Adipose tissue (tissue), 3 donors: ENCODE measurements around the gene CDK15. TPM values are rescaled to one million over a fixed set of nuclear protein-coding genes. Genes with fewer than 3 reads are reported as not detected.
"Not testable (repeated sequence)": the region's sequence is repeated elsewhere in the genome, so short reads cannot be mapped to it uniquely, and the experiment has no call there.

ENCODE experiments used
- H3K27ac ChIP-seq: one replicate; pipeline ENCODE4 v1.5.1; 2013; ENCODE audit warnings: low read depth, low read length
- WGBS, 3 donors: extraction: QIAGEN DNeasy Blood & Tissue Kit; methylation state at CpG; one replicate each; pipeline ENCODE4 v1.1.7; 2013; 5-methylcytosine and 5-hydroxymethylcytosine counted together
- polyA plus RNA-seq, 3 donors: library from polyadenylated mRNA; stranded (reverse); fragments of 200-250 nt; gene quantifications; one replicate each; pipeline ENCODE4 v1.2.3, GENCODE V29; 2013
- donor health status: healthy with polysubstance abuse.
- donor health status: Bipolar disorder and iron deficiency.
- donor health status: healthy.

The CDK15 gene
- polyA plus RNA-seq, 3 donors: 0.30 to 4.9 (median 0.58) TPM

DNA sequence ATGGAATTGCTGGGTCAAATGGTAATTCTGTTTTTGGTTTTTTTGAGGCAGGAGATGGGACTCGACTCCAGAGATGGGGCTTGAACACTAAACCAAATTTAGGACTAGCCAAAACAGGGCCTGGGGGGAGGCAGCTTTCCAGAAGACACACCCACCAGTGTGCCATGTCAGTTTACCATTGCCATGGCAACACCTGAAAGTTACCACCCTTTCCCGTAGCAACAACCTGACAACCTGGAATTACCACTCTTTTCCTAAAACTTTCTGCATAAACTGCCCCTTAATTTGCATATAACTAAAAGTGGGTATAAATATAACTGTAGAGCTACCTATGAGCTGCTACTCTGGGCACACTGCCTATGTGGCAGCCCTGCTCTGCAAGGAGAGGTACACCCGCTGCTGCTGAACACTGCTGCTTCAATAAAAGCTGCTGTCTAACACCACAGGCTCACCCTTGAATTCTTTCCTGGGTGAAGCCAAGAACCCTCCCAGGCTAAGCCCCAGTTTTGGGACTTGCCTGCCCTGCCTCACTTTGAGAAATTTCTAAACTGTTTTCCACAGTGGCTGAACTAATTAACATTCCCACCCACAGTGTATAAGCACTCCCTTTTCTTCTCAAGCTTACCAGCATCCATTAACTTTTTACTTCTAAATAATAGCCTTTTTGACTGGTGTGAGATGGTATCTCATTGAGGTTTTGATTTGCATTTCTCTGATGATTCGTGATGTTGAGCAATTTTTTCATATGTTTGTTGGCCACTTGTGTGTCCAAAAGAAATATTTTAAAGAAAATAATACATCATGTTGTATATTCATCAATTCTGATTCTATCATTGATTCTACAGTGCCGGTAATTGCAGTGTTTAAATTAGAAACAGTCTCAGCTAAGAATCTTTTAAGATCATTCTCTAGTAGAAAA, 10.6 kb downstream of the CDK15 start:
- whole genome bisulfite sequencing, 3 donors: 86 to 89% (median 89%) methylated on average over 5 of the region's 5 CpGs
- no peak overlapping the region for H3K27ac ChIP-seq

DNA sequence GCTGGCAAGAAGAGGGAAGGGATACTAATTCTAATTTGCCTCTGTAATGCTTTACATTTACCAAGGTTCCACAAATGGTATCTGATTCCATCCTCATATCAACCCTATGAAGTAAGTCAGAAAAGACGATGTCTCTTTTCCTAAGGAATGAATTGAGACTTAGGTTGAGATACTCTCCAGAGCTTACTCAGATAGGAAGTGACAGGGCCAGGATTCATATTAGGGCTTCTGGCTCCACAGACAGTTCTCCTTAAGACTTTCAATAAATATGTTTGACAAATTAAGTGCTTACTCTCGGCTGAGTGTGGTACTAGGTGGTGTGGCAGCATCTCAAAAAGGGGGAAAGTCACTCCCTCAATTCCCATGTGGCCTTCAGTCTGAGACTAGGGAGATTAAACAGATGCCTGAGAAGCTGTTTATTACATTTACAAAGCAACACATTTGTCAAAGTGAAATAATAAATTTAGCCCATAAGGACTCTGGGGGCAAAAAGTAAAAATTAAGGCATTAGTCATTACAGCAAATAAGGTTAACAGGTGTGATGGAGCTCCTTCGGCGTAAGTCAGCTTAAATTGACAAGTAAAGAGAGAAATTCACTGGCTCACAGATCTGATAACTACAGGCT, 14.2 kb downstream of the CDK15 start:
- WGBS, 3 donors: 72 to 81% (median 75%) methylated on average over 4 of the region's 4 CpGs
- no peak overlapping the region for H3K27ac ChIP-seq

DNA sequence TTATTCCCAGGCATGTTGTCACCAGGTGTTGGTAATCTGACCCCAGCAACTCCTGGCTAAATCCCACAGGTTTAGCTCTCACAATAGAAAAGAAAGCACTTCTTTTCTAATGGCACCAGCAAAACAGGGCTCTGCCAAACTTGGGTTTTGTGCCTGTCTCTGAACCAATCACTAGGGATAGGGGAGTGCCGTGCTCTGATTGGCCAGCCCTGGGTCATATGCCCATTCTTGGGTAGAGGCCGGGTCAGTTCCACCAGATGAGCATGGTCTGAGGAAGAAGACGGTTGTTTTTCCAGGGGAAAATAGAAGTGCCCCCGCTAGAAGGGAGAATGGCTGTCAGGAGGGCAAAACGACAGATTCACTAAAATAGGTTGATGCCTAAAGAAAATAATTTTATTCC, 14.7 kb downstream of the CDK15 start:
- 89 to 91% (median 90%) methylated on average over 5 of the region's 5 CpGs for WGBS, 3 donors
- H3K27ac ChIP-seq: no peak overlapping the region

DNA sequence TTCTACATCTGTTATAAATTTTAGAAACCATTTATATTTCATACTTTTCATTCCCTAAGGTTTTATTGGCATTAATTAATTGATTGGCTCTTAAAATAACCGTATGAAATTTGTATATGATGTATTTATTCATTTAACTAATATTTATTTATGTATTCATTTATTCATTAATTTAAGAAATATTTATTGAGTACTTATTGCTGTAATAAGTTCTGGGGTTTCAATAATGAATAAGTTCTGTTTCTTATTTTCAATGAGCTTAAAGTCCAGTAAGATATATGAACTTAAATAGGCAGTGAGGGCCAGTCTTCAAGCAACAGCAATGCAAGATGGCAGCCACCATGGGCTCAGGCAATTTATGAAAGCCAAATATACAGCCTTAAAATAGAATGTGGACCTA, 17.9 kb downstream of the CDK15 start:
- no peak overlapping the region for H3K27ac ChIP-seq
- 74 to 89% (median 80%) methylated on average over 1 of the region's 1 CpG for WGBS, 3 donors

DNA sequence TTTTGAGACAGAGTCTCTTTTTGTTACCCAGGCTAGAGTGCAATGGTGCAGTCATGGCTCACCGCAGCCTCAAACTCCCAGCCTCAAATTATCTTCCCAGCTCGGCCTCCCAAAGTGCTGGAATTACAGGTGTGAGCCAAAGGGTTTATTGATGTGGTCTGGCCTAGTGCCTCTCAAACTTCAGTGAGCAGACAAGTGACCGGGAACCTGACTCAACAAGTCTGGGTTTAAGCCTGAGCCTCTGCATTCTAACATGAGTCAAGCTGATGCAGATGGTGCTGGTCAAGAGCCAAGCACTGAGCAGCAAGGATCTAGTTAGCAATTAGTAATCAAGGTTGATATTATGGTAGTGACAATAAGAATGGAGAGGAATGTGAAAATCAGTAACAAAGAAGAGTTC, 21.3 kb downstream of the CDK15 start:
- no peak overlapping the region for H3K27ac ChIP-seq
- 92 to 98% (median 93%) methylated on average over 3 of the region's 3 CpGs for WGBS, 3 donors

DNA sequence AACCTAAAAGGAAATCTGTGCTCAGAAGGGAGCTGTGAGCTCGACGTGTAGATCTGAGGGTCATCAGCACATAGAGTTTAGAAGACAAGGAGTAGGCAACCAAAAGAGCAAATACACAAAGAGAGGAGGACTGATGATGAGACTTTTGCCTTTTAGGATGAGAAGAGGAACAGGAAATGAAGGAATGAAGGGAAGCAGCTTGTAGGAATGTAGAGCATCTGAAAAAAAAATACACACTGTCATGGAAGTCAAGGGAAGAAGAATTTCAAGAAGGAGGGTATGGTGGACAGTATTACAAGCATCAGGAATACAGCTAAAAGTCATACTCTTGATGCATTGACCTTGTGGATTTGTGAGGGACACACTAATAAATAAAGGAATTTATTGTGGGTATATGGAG, 21.9 kb downstream of the CDK15 start:
- WGBS, 3 donors: 75 to 88% (median 86%) methylated on average over 2 of the region's 2 CpGs
- no peak overlapping the region for H3K27ac ChIP-seq

DNA sequence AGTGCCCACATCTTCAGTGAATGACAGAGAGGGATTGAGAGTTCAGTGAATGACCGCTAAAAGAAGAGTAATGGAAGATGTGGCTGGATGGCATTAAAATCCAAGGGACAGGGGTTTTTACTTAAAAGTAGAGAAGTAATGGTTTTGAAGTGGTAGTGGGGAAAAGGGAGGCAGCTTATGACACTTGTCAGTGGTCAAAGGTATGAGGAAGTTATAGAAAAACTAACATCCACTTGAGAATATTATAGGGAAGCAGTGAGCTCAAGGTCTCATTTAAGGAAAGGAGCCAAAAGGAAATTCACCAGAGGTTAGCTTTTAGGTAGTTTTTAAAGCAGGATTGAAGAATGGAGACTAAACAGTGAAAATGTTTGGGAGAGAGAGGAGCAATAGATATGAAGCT, 24.3 kb downstream of the CDK15 start:
- no peak overlapping the region for H3K27ac ChIP-seq
- WGBS, 3 donors: 95 to 100% (median 97%) methylated on average over 1 of the region's 1 CpG

DNA sequence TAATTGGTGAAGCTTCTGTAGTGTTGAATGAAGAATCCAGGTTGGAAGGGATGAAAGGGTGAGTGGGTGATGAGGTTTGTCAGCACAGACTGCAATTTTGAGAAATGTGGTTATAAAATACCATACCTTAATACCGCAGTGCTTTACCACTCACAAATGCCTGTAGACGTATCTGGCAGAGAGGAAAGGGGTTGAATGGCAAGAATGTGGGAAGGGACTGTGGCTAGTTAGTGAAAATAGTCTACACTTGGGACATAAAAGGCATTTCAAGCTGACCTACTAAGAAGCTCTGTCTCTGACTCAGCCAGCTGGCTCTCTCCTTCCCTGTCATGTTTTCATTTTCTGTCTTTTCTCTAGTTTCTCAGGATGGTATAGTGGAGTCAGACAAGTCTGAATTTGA, 25.1 kb downstream of the CDK15 start:
- 83 to 90% (median 88%) methylated on average over 2 of the region's 2 CpGs for WGBS, 3 donors
- no peak overlapping the region for H3K27ac ChIP-seq

DNA sequence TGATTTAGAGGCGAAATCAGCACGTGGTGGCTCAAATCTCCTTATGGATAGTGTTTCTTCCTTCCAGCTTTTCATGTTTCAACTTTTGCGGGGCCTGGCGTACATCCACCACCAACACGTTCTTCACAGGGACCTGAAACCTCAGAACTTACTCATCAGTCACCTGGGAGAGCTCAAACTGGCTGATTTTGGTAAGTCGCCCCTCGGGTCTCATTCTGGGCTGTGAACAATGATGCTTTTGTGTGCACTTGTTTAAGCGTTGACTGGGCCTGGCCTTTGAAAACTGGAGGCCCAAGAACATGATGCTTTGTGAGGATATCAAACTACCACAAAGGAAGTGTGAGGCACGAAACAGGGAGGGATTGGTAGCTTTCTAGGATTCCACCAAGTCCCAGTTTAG, 27.4 kb downstream of the CDK15 start:
- WGBS, 3 donors: 79 to 87% (median 85%) methylated on average over 9 of the region's 9 CpGs
- no peak overlapping the region for H3K27ac ChIP-seq

DNA sequence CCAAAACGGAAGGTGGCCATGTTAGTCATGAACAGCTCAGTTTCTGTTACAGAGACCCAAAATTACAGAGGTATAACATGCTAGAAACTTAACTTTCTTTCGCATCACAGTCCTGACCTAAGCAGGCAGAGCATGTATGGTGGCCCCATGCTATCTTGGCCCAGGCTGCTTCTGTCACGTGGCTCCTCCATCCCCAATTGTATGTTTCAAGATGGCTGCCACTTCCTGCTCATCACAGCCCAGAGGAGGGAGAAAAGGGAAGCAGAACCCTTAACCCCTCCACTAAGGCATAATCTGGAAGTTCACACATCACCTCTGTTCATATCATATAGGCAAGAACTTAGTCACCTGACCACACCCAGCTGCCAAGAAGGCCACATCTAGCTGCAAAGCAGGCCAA, 28.7 kb downstream of the CDK15 start:
- no peak overlapping the region for H3K27ac ChIP-seq
- WGBS, 3 donors: 93 to 96% (median 95%) methylated on average over 3 of the region's 3 CpGs

DNA sequence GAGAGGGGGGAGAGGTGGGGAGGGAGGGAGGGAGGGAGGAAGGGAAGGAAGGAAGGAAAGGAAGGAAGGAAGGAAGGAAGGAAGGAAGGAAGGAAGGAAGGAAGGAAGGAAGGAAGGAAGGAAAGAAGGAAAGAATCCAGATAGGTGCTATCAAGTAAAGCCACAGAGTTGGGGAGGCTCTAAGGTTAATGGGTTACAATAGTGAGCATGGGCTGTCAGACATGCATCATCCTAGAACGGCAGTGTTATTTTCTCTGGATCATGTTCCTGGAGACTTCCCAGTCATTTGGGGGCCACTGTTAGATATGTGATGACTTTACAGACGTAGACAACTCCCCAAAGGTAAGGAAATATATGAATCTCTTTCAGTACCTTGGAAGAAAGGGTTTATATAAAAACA, 31.1 kb downstream of the CDK15 start:
- H3K27ac ChIP-seq: no peak overlapping the region
- WGBS, 3 donors: 42 to 66% (median 63%) methylated on average over 2 of the region's 2 CpGs

DNA sequence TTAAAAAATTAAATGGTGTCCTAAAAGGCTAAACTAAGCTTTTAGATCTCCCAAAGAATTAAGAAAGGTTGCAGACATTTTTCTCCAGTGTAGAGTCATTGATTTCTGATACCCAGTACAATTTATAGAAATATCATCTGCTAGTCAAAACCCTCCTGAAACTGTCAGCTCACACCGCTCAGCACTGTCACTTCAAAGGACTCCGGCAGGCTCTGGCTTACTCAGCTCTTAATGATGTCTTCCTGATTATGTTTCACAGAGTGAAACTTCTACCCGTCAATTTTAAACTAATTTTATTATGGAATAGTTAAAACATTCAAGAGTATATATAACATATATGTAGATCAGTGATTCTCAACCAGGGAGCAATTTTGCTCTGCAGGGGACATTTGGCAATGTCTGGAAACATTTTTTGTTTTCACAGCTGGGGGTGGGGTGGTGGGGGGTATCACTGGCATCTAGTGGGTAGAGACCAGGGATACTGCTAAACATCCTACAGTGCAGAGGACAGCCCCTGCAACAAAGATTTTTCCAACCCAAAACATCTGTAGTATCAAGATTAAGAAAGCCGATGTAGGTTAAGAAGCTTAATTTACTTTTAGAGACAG, 31.6 kb downstream of the CDK15 start:
- WGBS, 3 donors: 63 to 81% (median 79%) methylated on average over 4 of the region's 4 CpGs

DNA sequence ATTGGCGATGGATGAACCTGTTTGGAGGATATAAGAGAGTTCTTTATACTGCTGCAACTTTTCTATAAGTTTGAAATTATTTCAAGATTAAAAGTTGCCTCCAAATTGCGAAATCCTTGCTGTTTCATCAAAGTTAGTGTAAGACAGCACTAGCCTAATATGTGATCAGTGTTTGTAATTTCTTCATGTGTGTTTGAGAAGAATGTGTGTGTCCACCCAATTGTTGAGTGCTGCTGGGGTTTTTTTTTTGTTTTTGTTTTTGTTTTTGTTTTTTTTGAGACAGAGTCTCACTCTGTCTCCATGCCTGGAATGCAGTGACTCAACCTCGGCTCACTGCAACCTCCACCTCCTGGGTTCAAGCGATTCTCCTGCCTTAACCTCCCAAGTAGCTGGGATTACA, 33.4 kb downstream of the CDK15 start:
- 92 to 100% (median 97%) methylated on average over 4 of the region's 4 CpGs for WGBS, 3 donors
- no peak overlapping the region for H3K27ac ChIP-seq

More for the DNA sequence above, 31.6 kb downstream of the CDK15 start:
- H3K27ac ChIP-seq: no peak overlapping the region

DNA sequence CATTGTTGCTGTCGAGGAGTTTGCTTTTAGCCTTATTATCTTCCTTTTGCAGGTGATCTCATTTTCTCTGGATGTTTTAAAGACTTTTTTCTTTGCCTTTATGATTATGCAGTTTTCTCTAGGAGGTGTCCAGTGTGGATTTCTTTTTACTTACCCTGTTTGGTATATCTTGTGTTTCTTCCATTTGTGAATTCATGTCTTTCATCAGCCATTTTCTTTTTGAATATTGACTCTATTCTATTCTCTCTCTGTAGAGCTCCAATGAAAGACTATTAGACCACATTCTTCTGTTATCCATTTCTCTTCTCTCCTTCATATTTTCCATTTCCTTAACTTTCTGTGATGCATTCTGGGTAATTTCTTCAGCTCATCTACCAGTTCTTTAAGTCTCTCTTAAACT, 34.4 kb downstream of the CDK15 start:
- WGBS, 3 donors: 83 to 100% (median 98%) methylated on average over 1 of the region's 1 CpG
- H3K27ac ChIP-seq: no peak overlapping the region

DNA sequence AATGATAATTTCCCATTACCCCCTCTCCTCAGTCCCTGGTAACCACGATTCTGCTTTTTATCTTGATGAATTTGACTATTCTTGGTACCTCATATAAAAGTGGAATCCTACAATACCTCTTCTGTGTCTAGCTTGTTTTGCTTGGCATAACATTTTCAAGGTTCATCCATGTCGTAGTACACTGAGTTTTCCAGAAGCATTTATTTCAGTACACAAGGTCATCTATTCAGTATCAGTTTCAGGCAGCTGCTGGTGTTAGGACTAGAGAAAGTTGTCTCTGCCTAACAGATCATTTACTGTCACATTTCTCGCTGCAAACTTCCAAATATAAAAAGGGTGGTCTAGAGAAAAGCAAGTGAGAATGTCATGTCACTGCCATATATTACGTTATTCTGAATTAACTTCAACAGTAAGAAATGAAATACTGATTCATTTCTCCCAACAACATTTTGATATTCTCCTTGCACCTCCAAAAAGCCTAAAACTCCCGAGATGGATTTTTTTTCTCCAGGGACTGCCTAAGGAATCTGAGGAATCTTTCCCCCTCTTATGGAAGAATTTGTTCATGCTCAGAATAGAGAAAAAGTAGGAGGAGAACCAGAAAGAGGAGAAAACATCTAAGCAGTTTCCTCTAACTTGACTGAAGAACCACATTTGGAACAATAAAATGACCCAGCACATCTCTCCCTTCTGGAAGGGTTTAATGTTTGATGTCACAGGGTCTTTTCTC, 36.0 kb downstream of the CDK15 start:
- no peak overlapping the region for H3K27ac ChIP-seq

DNA sequence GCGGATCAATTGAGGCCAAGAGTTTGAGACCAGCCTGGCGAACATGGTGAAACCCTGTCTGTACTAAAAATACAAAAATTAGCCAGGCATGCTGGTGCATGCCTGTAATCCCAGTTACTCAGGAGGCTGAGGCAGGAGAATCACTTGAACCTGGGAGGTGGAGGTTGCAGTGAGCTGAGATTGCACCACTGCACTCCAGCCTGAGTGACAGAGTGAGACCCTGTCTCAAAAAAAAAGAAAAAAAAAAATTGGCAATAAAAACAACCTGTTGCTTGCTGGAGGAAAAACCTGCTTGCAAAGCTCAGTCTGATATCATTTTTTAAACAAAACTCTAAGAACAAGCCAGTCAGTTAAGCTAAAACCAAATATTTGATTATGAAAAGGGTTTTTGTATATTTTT, 38.6 kb downstream of the CDK15 start:
- not testable (repeated sequence) for H3K27ac ChIP-seq
- WGBS, 3 donors: 76 to 98% (median 91%) methylated on average over 2 of the region's 2 CpGs

More for the DNA sequence above, 36.0 kb downstream of the CDK15 start:
- 54 to 76% (median 72%) methylated on average over 5 of the region's 5 CpGs for WGBS, 3 donors

DNA sequence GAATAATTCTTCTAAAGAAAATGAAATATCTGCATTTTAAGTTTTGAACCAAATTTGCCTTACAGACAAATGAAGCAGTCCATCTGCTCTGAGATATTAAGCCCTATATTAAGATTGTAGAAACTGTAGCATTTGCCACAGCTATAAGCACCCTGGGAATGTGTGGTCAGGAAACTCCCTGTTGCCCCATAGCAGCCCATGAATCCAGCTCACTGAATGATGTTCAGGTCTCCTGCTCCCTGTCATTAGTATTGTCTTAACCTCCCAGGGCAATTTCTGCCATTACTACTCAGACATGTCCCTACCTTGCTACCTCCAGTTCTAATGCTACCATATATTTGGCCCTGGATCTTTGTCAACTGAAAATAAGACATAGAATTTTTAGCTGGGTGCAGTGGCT, 41.1 kb downstream of the CDK15 start:
- no peak overlapping the region for H3K27ac ChIP-seq

DNA sequence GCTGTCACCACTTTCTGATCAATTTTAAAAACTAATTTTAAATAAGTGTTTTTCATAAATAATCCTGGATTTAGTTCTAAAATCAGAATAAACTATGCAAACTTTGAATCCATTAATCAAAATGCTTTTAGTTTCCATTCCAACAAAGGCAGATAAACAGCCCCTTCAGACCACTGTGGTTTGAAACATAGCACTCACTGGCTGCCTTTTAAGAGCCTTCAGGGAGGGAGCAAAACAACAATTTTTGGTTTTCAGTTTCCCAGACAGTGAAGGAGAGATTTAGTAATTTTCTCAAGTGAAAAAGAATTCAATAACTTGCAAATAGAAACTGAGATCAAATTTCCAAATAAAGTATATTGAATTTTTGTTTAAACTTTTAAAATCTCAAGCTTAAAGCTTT, 46.1 kb downstream of the CDK15 start:
- H3K27ac ChIP-seq: no peak overlapping the region

DNA sequence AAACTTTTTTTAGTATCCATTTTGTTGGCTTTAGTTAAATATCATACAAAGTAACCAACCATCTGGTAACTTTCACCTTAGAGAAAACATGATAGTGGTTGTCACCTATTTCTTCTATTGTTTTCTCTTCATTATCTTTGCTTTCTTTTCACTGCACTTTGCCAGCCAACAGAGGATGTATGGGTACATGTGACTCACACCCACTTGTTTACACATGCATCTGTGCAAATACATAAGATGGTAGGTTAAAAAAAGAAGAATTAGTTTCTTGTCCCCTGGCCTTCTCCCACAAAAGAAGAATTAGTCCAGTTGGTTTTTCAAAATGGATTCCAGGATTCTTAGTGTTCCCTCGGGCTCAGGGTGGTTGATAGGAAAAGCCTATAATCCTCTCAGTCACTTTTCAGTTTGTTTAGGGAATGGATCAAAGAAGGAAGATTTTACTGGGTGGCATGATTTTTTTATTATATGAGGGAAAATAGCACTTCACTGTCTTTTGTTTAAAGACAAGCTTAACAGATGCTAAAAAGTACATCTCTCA, 46.6 kb downstream of the CDK15 start:
- WGBS, 3 donors: 89 to 94% (median 90%) methylated on average over 1 of the region's 1 CpG
- H3K27ac ChIP-seq: no peak overlapping the region
